Fibroblast of mammary gland (primary cell): ENCODE results near the gene F2.

Source experiments
- DNase-seq: peaks from one replicate; pipeline ENCODE4 v3.0.0-alpha.2; 2010; ENCODE audit warnings: low read depth
- H3K4me3 ChIP-seq: 2 replicates; pipeline ENCODE4 v1.5.1; 2011; ENCODE audit warnings: low read depth, mild to moderate bottlenecking, low read length, moderate library complexity; ENCODE audit not compliant: control insufficient read depth
- TF ChIP-seq, protein P1 (sequence below): conservative IDR thresholded peaks from 2 replicates; pipeline ENCODE4 v1.5.1; 2011; ENCODE audit warnings: low read depth, low read length, inconsistent platforms; ENCODE audit not compliant: control insufficient read depth, insufficient read depth

The F2 gene

DNA sequence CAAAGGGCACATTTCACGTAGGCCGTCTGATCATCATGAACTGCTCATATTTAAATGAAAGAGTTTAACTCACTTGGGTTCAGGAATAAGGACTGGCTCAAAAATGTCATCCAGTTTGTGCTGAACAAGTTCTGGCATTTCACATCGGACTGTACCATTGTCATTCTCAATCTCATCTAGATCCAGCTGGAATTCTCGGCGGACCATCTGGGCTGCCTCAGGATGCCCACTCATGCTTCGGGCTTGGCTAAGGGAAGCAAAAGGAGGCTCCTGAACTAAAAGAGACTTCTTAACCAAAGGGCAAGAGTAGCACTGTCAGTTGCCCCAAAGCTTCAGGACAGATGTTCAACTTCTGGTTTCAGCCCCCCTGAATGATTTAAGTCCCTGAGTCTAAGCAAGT lies 40.2 kb downstream of the F2 start:
- no peak for DNase-seq
- TF ChIP-seq, protein P1, sequence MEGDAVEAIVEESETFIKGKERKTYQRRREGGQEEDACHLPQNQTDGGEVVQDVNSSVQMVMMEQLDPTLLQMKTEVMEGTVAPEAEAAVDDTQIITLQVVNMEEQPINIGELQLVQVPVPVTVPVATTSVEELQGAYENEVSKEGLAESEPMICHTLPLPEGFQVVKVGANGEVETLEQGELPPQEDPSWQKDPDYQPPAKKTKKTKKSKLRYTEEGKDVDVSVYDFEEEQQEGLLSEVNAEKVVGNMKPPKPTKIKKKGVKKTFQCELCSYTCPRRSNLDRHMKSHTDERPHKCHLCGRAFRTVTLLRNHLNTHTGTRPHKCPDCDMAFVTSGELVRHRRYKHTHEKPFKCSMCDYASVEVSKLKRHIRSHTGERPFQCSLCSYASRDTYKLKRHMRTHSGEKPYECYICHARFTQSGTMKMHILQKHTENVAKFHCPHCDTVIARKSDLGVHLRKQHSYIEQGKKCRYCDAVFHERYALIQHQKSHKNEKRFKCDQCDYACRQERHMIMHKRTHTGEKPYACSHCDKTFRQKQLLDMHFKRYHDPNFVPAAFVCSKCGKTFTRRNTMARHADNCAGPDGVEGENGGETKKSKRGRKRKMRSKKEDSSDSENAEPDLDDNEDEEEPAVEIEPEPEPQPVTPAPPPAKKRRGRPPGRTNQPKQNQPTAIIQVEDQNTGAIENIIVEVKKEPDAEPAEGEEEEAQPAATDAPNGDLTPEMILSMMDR = no peak
- no peak overlapping the region for H3K4me3 ChIP-seq

DNA sequence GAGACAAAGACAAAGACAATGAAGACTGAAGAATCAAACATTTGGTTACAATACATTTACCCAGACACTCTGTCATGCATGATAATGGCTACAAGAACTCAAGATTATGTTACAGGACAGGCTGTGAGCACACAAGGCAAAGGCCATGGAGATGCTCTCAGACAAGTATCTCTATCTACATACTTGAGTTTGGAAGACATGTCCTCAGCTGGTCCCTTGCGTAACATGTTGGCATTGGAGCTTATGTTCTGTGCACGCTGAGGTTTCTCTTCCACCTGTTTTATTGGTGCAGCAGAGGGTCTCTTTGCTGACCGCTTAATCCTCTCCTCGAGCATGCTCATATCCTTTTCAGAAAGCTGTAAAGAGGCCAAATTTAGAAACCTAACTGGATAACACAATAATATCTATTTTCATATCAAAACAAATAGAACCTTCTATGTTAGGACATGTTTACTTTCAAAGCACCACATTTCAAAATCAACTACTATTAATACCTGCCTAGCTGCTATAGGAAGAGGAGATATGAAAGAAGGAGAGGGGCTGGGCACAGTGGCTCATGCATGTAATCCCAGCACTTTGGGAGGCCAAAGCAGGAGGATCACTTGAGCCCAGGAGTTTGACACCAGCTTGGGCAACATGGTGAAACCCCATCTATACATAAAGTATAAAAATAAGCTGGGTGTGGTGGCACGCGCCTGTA lies 41.6 kb downstream of the F2 start:
- H3K4me3 ChIP-seq = no peak overlapping the region
- TF ChIP-seq, protein P1 = no peak
- no peak for DNase-seq

DNA sequence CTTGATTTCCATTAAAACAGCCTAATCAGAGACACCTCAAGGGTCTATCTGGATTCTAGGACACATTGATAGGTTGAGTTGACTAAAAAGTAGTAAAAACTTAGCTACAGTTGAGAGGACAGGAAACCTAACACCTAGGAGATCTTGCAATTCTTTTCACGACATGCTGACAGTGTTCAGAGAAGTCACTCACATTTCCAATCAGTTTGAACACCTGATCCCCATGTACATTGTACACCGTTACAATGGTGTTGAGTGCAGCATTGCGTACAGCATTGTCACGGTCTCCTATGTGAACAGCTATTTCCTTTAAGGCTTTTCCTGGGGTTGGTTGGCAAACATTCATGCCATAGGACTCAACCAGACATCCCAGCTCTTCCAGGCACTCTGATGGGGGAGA lies 42.8 kb downstream of the F2 start:
- TF ChIP-seq, protein P1 = no peak
- H3K4me3 ChIP-seq = no peak overlapping the region
- no peak for DNase-seq

DNA sequence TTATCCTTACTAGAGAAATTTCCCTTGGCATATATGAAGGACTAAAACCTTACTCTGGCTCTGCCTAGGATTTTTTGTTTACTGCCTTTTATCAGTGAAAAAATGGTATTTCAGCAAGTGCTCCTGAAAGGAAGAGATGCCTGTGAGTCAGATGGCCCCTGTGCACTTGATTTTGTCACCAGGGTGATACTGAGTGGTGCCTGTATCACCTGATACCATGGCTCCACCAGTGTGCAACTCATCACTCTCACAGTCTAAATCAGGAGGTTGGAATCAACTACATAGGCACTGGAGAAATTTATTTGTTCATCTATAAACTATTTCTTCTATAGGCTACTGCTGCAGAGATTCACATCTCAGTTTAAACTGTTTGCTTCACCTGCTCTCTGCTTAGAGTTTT lies 43.2 kb downstream of the F2 start:
- no peak for DNase-seq
- TF ChIP-seq, protein P1 = no peak
- no peak overlapping the region for H3K4me3 ChIP-seq

DNA sequence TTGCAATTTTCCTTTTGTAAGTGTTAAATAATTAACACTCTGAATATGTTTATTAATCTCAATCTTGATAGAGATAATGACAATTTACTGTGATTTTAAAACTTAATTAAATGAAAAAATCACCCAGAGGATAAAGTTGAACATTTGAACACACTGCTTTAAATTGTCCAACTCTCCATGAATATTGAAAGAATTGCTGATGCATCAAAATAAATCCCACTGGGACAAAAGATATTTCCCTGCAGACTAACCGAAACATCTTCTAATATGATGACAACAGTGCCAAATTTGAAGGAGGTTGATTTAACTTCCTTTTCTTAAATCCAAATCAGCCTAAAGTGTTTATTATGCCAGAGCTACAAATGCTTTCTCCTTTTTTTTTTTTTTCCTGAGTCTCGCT lies 47.6 kb downstream of the F2 start:
- DNase-seq = no peak
- TF ChIP-seq, protein P1 = no peak
- H3K4me3 ChIP-seq = no peak overlapping the region

DNA sequence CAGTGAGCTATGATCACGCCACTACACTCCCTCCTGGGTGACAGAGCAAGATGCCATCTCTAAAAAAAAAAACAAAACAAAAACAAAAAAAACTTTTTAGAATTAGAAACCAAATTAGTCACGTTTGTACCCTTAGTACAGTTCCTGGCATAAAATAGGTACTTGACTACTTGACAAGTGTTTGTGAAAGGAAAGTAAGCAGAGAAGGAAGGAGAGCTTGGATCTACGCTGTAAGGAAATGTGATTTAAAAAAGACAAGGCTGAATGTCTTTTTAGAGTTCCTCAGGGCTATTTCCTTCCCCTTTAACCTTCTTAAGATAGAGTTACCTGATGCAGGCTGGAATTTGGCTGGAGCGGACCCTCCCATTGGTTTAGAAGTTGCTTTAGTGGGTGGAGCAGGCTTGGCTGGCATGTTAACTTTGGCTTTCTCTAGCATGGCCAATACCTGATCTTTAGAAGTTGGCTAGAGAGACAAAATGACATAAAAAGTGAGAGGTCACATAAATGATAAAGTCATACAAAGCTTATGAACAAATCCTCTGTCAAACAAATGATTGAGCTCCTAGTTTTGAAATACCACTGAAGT lies 50.7 kb downstream of the F2 start:
- DNase-seq = no peak
- no peak overlapping the region for H3K4me3 ChIP-seq
- TF ChIP-seq, protein P1 = no peak
